Transverse colon (tissue), 4 donors: ENCODE data around the gene SNX5. TPM values are rescaled to one million over a fixed set of nuclear protein-coding genes. Genes with fewer than 3 reads are reported as not detected.

Experiments used
- DNase-seq: peaks from one replicate; pipeline ENCODE4 v3.0.0-alpha.2; 2019
- H3K27ac ChIP-seq, 4 donors: fragments of 200-600 bp; sonication (generic); 2 replicates each; pipeline ENCODE4 v1.5.1; 2016 to 2018; ENCODE audit warnings: inconsistent platforms in 4 of 4
- H3K27me3 ChIP-seq: fragments of 200-600 bp; sonication (generic); 2 replicates; pipeline ENCODE4 v1.5.1; 2017; ENCODE audit warnings: inconsistent platforms
- H3K36me3 ChIP-seq, 4 donors: fragments of 200-600 bp; sonication (generic); 2 replicates each; pipeline ENCODE4 v1.5.1; 2017 to 2019; ENCODE audit warnings: inconsistent platforms in 4 of 4
- H3K4me1 ChIP-seq, 4 donors: fragments of 200-600 bp; sonication (generic); 2 replicates each; pipeline ENCODE4 v1.5.1; 2017 to 2020; ENCODE audit warnings: inconsistent platforms in 4 of 4
- H3K4me3 ChIP-seq, 4 donors: fragments of 200-600 bp; sonication (generic); 1 replicate in 1 of 4; 2 replicates in 3 of 4; pipeline versions ENCODE4 v1.5.1 to v1.6.1; 2017 to 2019; ENCODE audit warnings: inconsistent platforms in 4 of 4
- H3K9me3 ChIP-seq, 2 donors: fragments of 200-600 bp; sonication (generic); 2 replicates each; pipeline ENCODE4 v1.5.1; 2017 to 2019; ENCODE audit warnings: inconsistent platforms in 2 of 2
- CTCF ChIP-seq, 5 experiments: fragments of 200-600 bp in 3 of 5; fragments of 450-650 bp in 2 of 5; sonication (generic) in 3 of 5; IDR thresholded peaks; 1 replicate in 2 of 5; 2 replicates in 3 of 5; pipeline ENCODE4 v1.5.1; 2016 to 2017; ENCODE audit warnings: antibody characterized with exemption in 5 of 5, inconsistent platforms in 3 of 5, mild to moderate bottlenecking in 2 of 5, moderate library complexity in 1 of 5
- EP300 ChIP-seq: sonication (generic); formaldehyde crosslinking; IDR thresholded peaks from one replicate; pipeline ENCODE4 v1.6.1; 2017; ENCODE audit warnings: antibody characterized with exemption, low read depth
- POLR2A ChIP-seq: fragments of 450-650 bp; IDR thresholded peaks from one replicate; pipeline ENCODE4 v1.6.1; 2016; ENCODE audit warnings: antibody characterized with exemption, mild to moderate bottlenecking, moderate library complexity
- POLR2AphosphoS5 ChIP-seq, 3 donors: sonication (generic); formaldehyde crosslinking; IDR thresholded peaks; one replicate each; pipeline ENCODE4 v1.6.1; 2016; ENCODE audit warnings: antibody characterized with exemption in 3 of 3
- WGBS, 2 donors: methylation state at CpG; one replicate each; pipeline ENCODE4 v1.1.5; 2018; ENCODE audit warnings: low coverage in 1 of 2; 5-methylcytosine and 5-hydroxymethylcytosine counted together
- in situ Hi-C, 4 donors: fragments of 200-750 bp; cut with MboI; loops; one replicate each; pipeline versions ENCODE4 v1.15.0 to v1.15.1; 2017; ENCODE audit warnings: low sequenced_read_pairs in 3 of 4, low pct_ligation_motif_present in 1 of 4, low pct_unique_long_range_greater_than_20kb in 1 of 4
- intact Hi-C: fragments of 100-400 bp; cut with DNase I; formaldehyde crosslinking; loops from one replicate; pipeline ENCODE4 v1.15.1; 2023; ENCODE audit warnings: low total_unique reads
- total RNA-seq, 4 donors: library from RNA; depleted of rRNA; stranded (reverse); fragments of >200 nt; gene quantifications; one replicate each; pipeline ENCODE4 v1.1.0, GENCODE V29; 2016

SNX5 gene
- total RNA-seq, 4 donors from 2014 or later = 91.9 to 160 (median 122) TPM

- WGBS, 2 donors = 83 to 96% methylated on average over 2 of the region's 2 CpGs
- DNase-seq = no peak
- H3K27me3 ChIP-seq = no peaks in the 10 kb centered on the region
- no peak overlapping the region for H3K4me3 ChIP-seq
- peaks cover 0 to 7% (median under 1%) of the 10 kb centered on the region in 4 donors for H3K4me1 ChIP-seq
- in situ Hi-C loops (no loop called here), intact Hi-C loops (no loop called here)
- H3K36me3 ChIP-seq = no peaks in the 10 kb centered on the region
- TF ChIP-seq POLR2A (no peak), POLR2AphosphoS5 (IDR thresholded peaks at IDR 0.05) (no peak), EP300 (no peak), CTCF (IDR thresholded peaks at IDR 0.05) (no peak)
- no peaks in the 10 kb centered on the region for H3K9me3 ChIP-seq
- H3K27ac ChIP-seq = no peak overlapping the region
Measured at GRCh38 chr20:18012901-18013300, 44.3 kb upstream of the SNX5 start.

- in situ Hi-C loops (no loop called here), intact Hi-C loops (no loop called here)
- Histone ChIP-seq H3K9me3 (no peaks in the 10 kb centered on the region), H3K4me3 (no peak overlapping the region), H3K36me3 (no peaks in the 10 kb centered on the region), H3K27me3 (no peaks in the 10 kb centered on the region), H3K4me1 (peaks cover 0 to 14% (median 3%) of the 10 kb centered on the region in 4 donors), H3K27ac (no peak overlapping the region)
- 89% methylated on average over 6 to 21 of the region's 21 CpGs for WGBS, 2 donors
- no peak for DNase-seq
- no peak for TF ChIP-seq EP300
- no peak for TF ChIP-seq POLR2A
Measured at GRCh38 chr20:18011951-18012645, 43.5 kb upstream of the SNX5 start.

- Histone ChIP-seq H3K9me3 (no peaks in the 10 kb centered on the region), H3K27me3 (no peaks in the 10 kb centered on the region), H3K4me3 (no peak overlapping the region), H3K27ac (no peak overlapping the region), H3K36me3 (no peaks in the 10 kb centered on the region), H3K4me1 (peaks cover 0 to 13% (median 3%) of the 10 kb centered on the region in 4 donors)
- intact Hi-C loops = no loop called here
- in situ Hi-C loops = no loop called here
- 77 to 94% methylated on average over 2 to 14 of the region's 14 CpGs for WGBS, 2 donors
- no peak for TF ChIP-seq POLR2AphosphoS5 (IDR thresholded peaks at IDR 0.05)
- TF ChIP-seq POLR2A = no peak
- no peak for TF ChIP-seq EP300
- TF ChIP-seq CTCF (IDR thresholded peaks at IDR 0.05) = no peak
- DNase-seq = no peak
Measured at GRCh38 chr20:18011482-18011881, 42.9 kb upstream of the SNX5 start.

GRCh38 chr20:18009116-18009515 lies 40.5 kb upstream of the SNX5 start:
- TF ChIP-seq CTCF (IDR thresholded peaks at IDR 0.05) (no peak), POLR2AphosphoS5 (IDR thresholded peaks at IDR 0.05) (no peak), EP300 (no peak)
- 90 to 92% methylated on average over 6 to 7 of the region's 7 CpGs for WGBS, 2 donors
- DNase-seq = no peak
- H3K9me3 ChIP-seq = no peaks in the 10 kb centered on the region
- no peaks in the 10 kb centered on the region for H3K27me3 ChIP-seq
- no peak overlapping the region for H3K27ac ChIP-seq
- no peak overlapping the region for H3K4me3 ChIP-seq
- H3K36me3 ChIP-seq = no peaks in the 10 kb centered on the region
- H3K4me1 ChIP-seq = peaks cover 0 to 13% (median 3%) of the 10 kb centered on the region in 4 donors
- in situ Hi-C loops = no loop called here
- intact Hi-C loops = no loop called here
